HCT116 (cell line): ENCODE measurements around the gene SUZ12. TPM values are rescaled to one million over a fixed set of nuclear protein-coding genes. Genes with fewer than 3 reads are reported as not detected.
"Not testable (repeated sequence)": the region's sequence is repeated elsewhere in the genome, so short reads cannot be mapped to it uniquely, and the experiment has no call there.

ENCODE experiments used
- ATAC-seq: fragments of 200-7000 bp; cut with Tn5 transposase; 2 replicates; pipeline ENCODE4 v1.9.1; 2020; ENCODE audit warnings: mild to moderate bottlenecking, moderate library complexity
- BruUV-seq: library from RNA; stranded (reverse); fragments of 400-500 nt; replicated peaks from 2 replicates; lab custom pipeline; 2021; lab: Mats Ljungman, UMichigan
- CTCF ChIA-PET: fragments of 300-600 bp; sonication (Branson Sonifier 250); formaldehyde crosslinking; loops from one replicate; lab custom pipeline; 2021; ENCODE audit warnings: antibody characterized with exemption; lab: Charles Lee
- POLR2A ChIA-PET: fragments of 300-600, 350-600 bp; sonication (Branson Sonifier 250); formaldehyde crosslinking; loops from one replicate; lab custom pipeline; 2021; ENCODE audit warnings: antibody characterized with exemption; lab: Charles Lee
- RAD21 ChIA-PET, 2 experiments: fragments of 300-600 bp; sonication (Branson Sonifier 250); formaldehyde crosslinking; loops; one replicate each; lab custom pipeline; 2023; ENCODE audit warnings: low total read pairs in 2 of 2; ENCODE audit not compliant: uncharacterized antibody in 2 of 2, unreplicated experiment in 2 of 2, low non-redundant PET in 1 of 2; lab: Charles Lee
- DNase-seq: peaks from one replicate; pipeline ENCODE4 v3.0.0-alpha.2; 2010; ENCODE audit warnings: low read depth, low spot score
- H2AFZ ChIP-seq: fragments of 200-600 bp; shearing (Covaris generic), sonication (generic); 2 replicates; pipeline ENCODE4 v1.6.1; 2017; ENCODE audit warnings: low read depth, mixed run types, mixed read lengths, antibody characterized with exemption, low read length; ENCODE audit not compliant: poor library complexity, severe bottlenecking
- H3K27ac ChIP-seq: 2 replicates; pipeline ENCODE4 v1.5.1; 2012; ENCODE audit warnings: low read depth, low read length
- H3K27me3 ChIP-seq: fragments of 200-600 bp; sonication (generic); 2 replicates; pipeline ENCODE4 v1.6.1; 2016; ENCODE audit warnings: mixed run types, low read length, mixed read lengths; ENCODE audit not compliant: insufficient read depth
- H3K36me3 ChIP-seq, 2 experiments: fragments of 200-500 bp in 1 of 2; fragments of 200-600 bp in 1 of 2; sonication (Bioruptor generic) in 1 of 2; sonication (generic) in 1 of 2; 2 replicates each; pipeline versions ENCODE4 v1.5.1 to v1.6.1; 2014 to 2016; ENCODE audit warnings: low read length in 2 of 2, inconsistent platforms in 1 of 2, mixed read lengths in 1 of 2, mixed run types in 1 of 2; ENCODE audit not compliant: insufficient read depth in 2 of 2, control insufficient read depth in 1 of 2
- H3K4me1 ChIP-seq, 2 experiments: fragments of 200-600 bp in 1 of 2; sonication (generic) in 1 of 2; 2 replicates each; pipeline versions ENCODE4 v1.5.1 to v1.6.1; 2012 to 2017; ENCODE audit warnings: low read length in 2 of 2, inconsistent platforms in 1 of 2, mild to moderate bottlenecking in 1 of 2, mixed read lengths in 1 of 2, mixed run types in 1 of 2, moderate library complexity in 1 of 2; ENCODE audit not compliant: insufficient read depth in 2 of 2, control insufficient read depth in 1 of 2
- H3K4me2 ChIP-seq: fragments of 200-600 bp; sonication (generic); 2 replicates; pipeline ENCODE4 v1.6.1; 2017; ENCODE audit warnings: mixed run types, low read length, mixed read lengths
- H3K4me3 ChIP-seq, 2 experiments: fragments of 200-600 bp in 1 of 2; sonication (generic) in 1 of 2; replicated peaks in 1 of 2; 2 replicates each; pipeline ENCODE4 v1.5.1; 2011 to 2016; ENCODE audit warnings: low read length in 2 of 2, control low read depth in 1 of 2, low read depth in 1 of 2, mild to moderate bottlenecking in 1 of 2, mixed read lengths in 1 of 2, mixed run types in 1 of 2
- H3K79me2 ChIP-seq: fragments of 200-600 bp; sonication (generic); 2 replicates; pipeline ENCODE4 v1.6.1; 2017; ENCODE audit warnings: mild to moderate bottlenecking, mixed run types, low read length, moderate library complexity, mixed read lengths; ENCODE audit not compliant: insufficient read depth
- H3K9ac ChIP-seq: fragments of 200-600 bp; sonication (generic); 2 replicates; pipeline ENCODE4 v1.6.1; 2016; ENCODE audit warnings: low read length, mixed read lengths
- H3K9me2 ChIP-seq: fragments of 200-600 bp; sonication (generic), shearing (Covaris generic); 2 replicates; pipeline ENCODE4 v1.6.1; 2017; ENCODE audit warnings: mixed run types, mild to moderate bottlenecking, moderate library complexity; ENCODE audit not compliant: insufficient read depth
- H3K9me3 ChIP-seq, 2 experiments: fragments of 200-500 bp in 1 of 2; fragments of 200-600 bp in 1 of 2; sonication (Bioruptor generic) in 1 of 2; sonication (generic) in 1 of 2; 2 replicates each; pipeline ENCODE4 v1.6.1; 2014 to 2017; ENCODE audit warnings: low read length in 2 of 2, mixed read lengths in 2 of 2, inconsistent platforms in 1 of 2, low read depth in 1 of 2, mild to moderate bottlenecking in 1 of 2, mixed run types in 1 of 2, moderate library complexity in 1 of 2; ENCODE audit not compliant: control insufficient read depth in 1 of 2, insufficient read depth in 1 of 2
- H4K20me1 ChIP-seq: fragments of 200-600 bp; sonication (generic), shearing (Covaris generic); 2 replicates; pipeline ENCODE4 v1.6.1; 2017; ENCODE audit warnings: mixed run types, mild to moderate bottlenecking, moderate library complexity; ENCODE audit not compliant: insufficient read depth
- intact Hi-C: fragments of 100-400 bp; cut with micrococcal nuclease; formaldehyde crosslinking; loops from 2 replicates; pipeline ENCODE4 v1.10.0; 2022
- total RNA-seq: library from RNA; stranded (reverse); gene quantifications from one replicate; pipeline ENCODE4 v1.2.1, GENCODE V29; 2021; ENCODE audit not compliant: unreplicated experiment

Gene SUZ12
- total RNA-seq, 1 experiment from 2014 or later, result 44.9 TPM

DNA sequence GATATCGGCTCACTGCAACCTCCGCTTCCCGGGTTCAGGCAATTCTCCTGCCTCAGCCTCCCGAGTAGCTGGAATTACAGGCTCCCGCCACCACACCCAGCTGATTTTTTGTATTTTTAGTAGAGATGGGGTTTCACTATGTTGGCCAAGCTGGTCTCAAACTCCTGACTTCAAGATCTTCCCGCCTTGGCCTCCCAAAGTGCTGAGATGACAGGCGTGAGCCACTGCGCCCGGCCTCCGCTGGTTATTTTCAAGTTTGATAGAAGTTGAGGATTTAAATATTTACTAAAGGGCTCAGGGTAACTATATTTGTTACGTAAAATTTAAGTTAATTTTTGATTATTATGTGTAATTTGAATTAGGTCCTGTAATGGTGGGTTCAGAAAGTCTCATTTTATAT, 5.1 kb downstream of the SUZ12 start:
- intact Hi-C loops, POLR2A ChIA-PET, H3K27ac ChIP-seq, H3K4me2 ChIP-seq, BruUV-seq, RAD21 ChIA-PET, H2AFZ ChIP-seq, CTCF ChIA-PET, H3K4me3 ChIP-seq, H4K20me1 ChIP-seq, H3K4me1 ChIP-seq, H3K27me3 ChIP-seq, H3K9me3 ChIP-seq, H3K9ac ChIP-seq, ATAC-seq, H3K9me2 ChIP-seq, DNase-seq: not testable (repeated sequence)
- Histone ChIP-seq H3K36me3 (peaks cover 7 to 13% of the 10 kb centered on the region in 2 experiments; a peak in 3 of 4 replicates), H3K79me2 (peaks cover 94% of the 10 kb centered on the region)

DNA sequence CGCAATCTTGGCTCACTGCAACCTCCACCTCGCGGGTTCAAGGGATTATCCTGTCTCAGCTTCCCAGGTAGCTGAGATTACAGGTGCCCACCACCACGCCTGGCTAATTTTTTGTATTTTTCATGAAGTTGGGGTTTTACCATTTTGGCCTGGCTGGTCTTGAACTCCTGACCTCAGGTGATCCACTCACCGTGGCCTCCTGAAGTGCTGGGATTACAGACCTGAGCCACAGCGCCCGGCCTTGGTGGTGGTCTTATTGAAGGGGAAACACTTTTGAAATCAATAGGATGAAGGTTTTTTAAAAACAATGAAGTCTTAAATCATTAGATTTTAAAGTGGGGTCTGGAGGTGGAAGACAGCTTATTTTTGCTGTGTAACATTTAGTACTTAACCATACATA, 5.6 kb downstream of the SUZ12 start:
- H3K27me3 ChIP-seq, ATAC-seq, H3K9ac ChIP-seq, RAD21 ChIA-PET, H2AFZ ChIP-seq, BruUV-seq, H3K4me3 ChIP-seq, H3K4me2 ChIP-seq, H4K20me1 ChIP-seq, POLR2A ChIA-PET, CTCF ChIA-PET, H3K4me1 ChIP-seq, H3K9me2 ChIP-seq, DNase-seq, H3K9me3 ChIP-seq, intact Hi-C loops, H3K27ac ChIP-seq: not testable (repeated sequence)
- peaks cover 90% of the 10 kb centered on the region for H3K79me2 ChIP-seq
- H3K36me3 ChIP-seq, result peaks cover 10 to 16% of the 10 kb centered on the region in 2 experiments; a peak in 3 of 4 replicates

DNA sequence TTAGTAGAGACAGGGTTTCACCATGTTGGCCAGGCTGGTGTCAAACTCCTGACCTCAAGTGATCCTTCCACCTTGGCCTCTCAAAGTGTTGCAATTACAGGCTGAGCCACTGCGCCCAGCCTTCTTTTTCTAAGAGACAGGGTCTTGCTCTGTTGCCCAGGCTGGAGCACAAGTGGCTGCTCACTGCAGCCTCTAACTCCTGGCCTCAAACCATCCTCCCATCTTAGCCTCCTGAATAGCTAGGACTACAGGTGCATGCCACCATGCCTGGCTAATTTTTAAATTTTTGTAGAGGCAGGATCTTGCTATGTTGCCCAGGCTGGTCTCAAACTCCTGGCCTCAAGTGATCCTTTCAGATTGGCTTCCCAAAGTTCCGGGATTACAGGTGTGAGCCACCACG, 15.1 kb downstream of the SUZ12 start:
- intact Hi-C loops, BruUV-seq: not testable (repeated sequence)

DNA sequence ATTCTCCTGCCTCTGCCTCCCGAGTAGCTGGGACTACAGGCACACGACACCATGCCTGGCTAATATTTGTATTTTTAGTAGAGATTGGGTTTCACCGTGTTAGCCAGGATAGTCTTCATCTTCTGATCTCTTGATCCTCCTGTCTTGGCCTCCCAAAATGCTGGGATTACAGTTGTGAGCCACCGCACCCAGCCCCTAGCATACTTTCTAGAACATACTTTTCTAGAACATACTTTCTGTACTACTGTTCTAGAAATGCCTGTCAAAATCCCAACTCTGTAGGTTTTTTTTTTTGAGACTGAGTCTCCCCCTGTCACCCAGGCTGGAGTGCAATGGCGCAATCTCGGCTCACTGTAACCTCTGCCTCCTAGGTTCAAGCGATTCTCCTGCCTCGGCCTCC, 27.3 kb downstream of the SUZ12 start:
- H3K4me3 ChIP-seq, H3K27ac ChIP-seq, DNase-seq, POLR2A ChIA-PET, H3K9me2 ChIP-seq, BruUV-seq, H3K9ac ChIP-seq, H3K4me1 ChIP-seq, H4K20me1 ChIP-seq, CTCF ChIA-PET, H3K27me3 ChIP-seq, RAD21 ChIA-PET, H3K9me3 ChIP-seq, H2AFZ ChIP-seq, ATAC-seq, intact Hi-C loops, H3K4me2 ChIP-seq: not testable (repeated sequence)
- H3K79me2 ChIP-seq, result peaks cover 59% of the 10 kb centered on the region
- peaks cover 12 to 14% of the 10 kb centered on the region in 2 experiments; a peak in 3 of 4 replicates for H3K36me3 ChIP-seq

More for the DNA sequence above, 15.1 kb downstream of the SUZ12 start:
- H3K4me2 ChIP-seq, H3K9me3 ChIP-seq, H3K9ac ChIP-seq, POLR2A ChIA-PET, DNase-seq, ATAC-seq, H3K27ac ChIP-seq, CTCF ChIA-PET, H3K27me3 ChIP-seq, RAD21 ChIA-PET, H3K4me1 ChIP-seq, H4K20me1 ChIP-seq, H3K4me3 ChIP-seq, H3K9me2 ChIP-seq, H2AFZ ChIP-seq: not testable (repeated sequence)
- Histone ChIP-seq H3K79me2 (peaks cover 25% of the 10 kb centered on the region), H3K36me3 (peaks cover 10 to 19% of the 10 kb centered on the region in 2 experiments; a peak in 3 of 4 replicates)
